ENCODE results near the gene B3GNT7. TPM values are rescaled to one million over a fixed set of nuclear protein-coding genes. Genes with fewer than 3 reads are reported as not detected.

B3GNT7 gene
- total RNA-seq, 1 experiment from 2014 or later, result 8.9 TPM

GRCh38 chr2:231355508-231356465, 39.7 kb upstream of the B3GNT7 start:
- no TSS peak for BruUV-seq (replicated peaks)
- Mint-ChIP-seq H3K27ac (ENCODE audit: unreplicated experiment) (no peak overlapping the region), H3K27me3 (ENCODE audit: unreplicated experiment) (no peaks in the 10 kb centered on the region), H3K36me3 (ENCODE audit: insufficient read depth, unreplicated experiment) (no peaks in the 10 kb centered on the region), H3K4me3 (ENCODE audit: low read depth, unreplicated experiment) (no peak overlapping the region), H3K9me3 (ENCODE audit: low read depth, unreplicated experiment) (no peaks in the 10 kb centered on the region), H3K4me1 (ENCODE audit: low read depth, unreplicated experiment) (no peaks in the 10 kb centered on the region)
- no peak for DNase-seq
- CTCF ChIA-PET, result interaction anchor here (0.7 to 0.8 kb wide), 2 partner anchors 9 to 36 kb away, joined by 4 read pairs; no protein-coding TSS in a partner anchor
- intact Hi-C loops (cut with micrococcal nuclease; ENCODE audit: unreplicated experiment), result no loop called here
- TF ChIP-seq CTCF (IDR thresholded peaks at IDR 0.05; ENCODE audit: unreplicated experiment), result no peak

DNA sequence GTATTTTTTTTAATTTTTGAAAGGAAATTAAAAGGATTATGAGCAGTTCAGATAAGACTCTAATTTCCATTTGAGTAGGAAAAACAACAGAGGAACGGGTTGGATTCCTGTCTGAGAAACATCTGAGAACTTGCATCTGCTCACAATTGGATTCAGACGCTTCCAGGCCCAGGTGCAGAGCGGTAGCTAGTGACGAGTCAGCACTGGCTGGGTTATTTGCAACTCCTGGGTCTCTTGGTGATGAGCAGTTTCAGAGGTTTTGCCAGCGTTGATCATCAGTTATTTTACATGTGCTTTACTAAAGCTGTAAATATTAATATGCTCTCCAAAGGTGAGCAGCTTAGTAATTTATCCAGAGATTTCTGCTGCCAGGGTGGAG, 39.1 kb upstream of the B3GNT7 start:
- Mint-ChIP-seq H3K27ac (ENCODE audit: unreplicated experiment) (no peak overlapping the region), H3K27me3 (ENCODE audit: unreplicated experiment) (no peaks in the 10 kb centered on the region)
- CTCF ChIA-PET, result interaction anchor here (0.8 kb wide), 1 partner anchor 37 kb away, joined by 4 read pairs; no protein-coding TSS in a partner anchor

GRCh38 chr2:231357048-231357447, 38.5 kb upstream of the B3GNT7 start:
- no peaks in the 10 kb centered on the region for H3K27me3 Mint-ChIP-seq (ENCODE audit: unreplicated experiment)

More for the DNA sequence above, 39.1 kb upstream of the B3GNT7 start:
- DNase-seq, result no peak
- TF ChIP-seq CTCF (IDR thresholded peaks at IDR 0.05; ENCODE audit: unreplicated experiment), result no peak
- Mint-ChIP-seq H3K36me3 (ENCODE audit: insufficient read depth, unreplicated experiment) (no peaks in the 10 kb centered on the region), H3K4me3 (ENCODE audit: low read depth, unreplicated experiment) (no peak overlapping the region), H3K9me3 (ENCODE audit: low read depth, unreplicated experiment) (no peaks in the 10 kb centered on the region), H3K4me1 (ENCODE audit: low read depth, unreplicated experiment) (no peaks in the 10 kb centered on the region)
- BruUV-seq (replicated peaks), result no TSS peak
- intact Hi-C loops (cut with micrococcal nuclease; ENCODE audit: unreplicated experiment), result no loop called here

DNA sequence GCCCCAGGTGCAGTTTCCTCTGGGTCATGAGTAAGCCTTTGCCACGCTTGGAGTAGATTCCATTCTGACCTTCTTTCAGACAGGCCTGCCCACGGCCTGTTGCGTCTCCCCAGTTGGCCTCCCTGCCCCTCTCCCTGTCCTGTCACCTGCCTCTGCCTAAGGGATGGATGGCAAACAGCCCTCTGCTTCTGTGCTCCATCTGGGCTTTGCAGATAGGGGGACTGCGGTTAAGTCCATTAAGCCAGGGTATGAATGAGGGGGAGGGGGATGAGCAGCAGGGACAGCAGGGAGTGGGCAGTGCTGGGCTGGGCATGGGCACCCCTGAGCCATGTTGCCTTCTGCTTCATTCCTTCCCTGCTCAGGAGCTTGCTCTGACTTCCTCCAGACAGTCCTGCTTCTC, 37.6 kb upstream of the B3GNT7 start:
- Mint-ChIP-seq H3K4me1 (ENCODE audit: low read depth, unreplicated experiment) (no peaks in the 10 kb centered on the region), H3K9me3 (ENCODE audit: low read depth, unreplicated experiment) (no peaks in the 10 kb centered on the region), H3K27ac (ENCODE audit: unreplicated experiment) (no peak overlapping the region), H3K4me3 (ENCODE audit: low read depth, unreplicated experiment) (no peak overlapping the region), H3K27me3 (ENCODE audit: unreplicated experiment) (no peaks in the 10 kb centered on the region), H3K36me3 (ENCODE audit: insufficient read depth, unreplicated experiment) (no peaks in the 10 kb centered on the region)
- TF ChIP-seq CTCF (IDR thresholded peaks at IDR 0.05; ENCODE audit: unreplicated experiment), result no peak
- CTCF ChIA-PET, result no interaction called here
- intact Hi-C loops (cut with micrococcal nuclease; ENCODE audit: unreplicated experiment), result no loop called here
- DNase-seq, result no peak
- BruUV-seq (replicated peaks), result no TSS peak

More at GRCh38 chr2:231357048-231357447, 38.5 kb upstream of the B3GNT7 start:
- intact Hi-C loops (cut with micrococcal nuclease; ENCODE audit: unreplicated experiment), result no loop called here
- no peak overlapping the region for H3K4me3 Mint-ChIP-seq (ENCODE audit: low read depth, unreplicated experiment)
- BruUV-seq (replicated peaks), result no TSS peak
- DNase-seq, result no peak
- no peaks in the 10 kb centered on the region for H3K4me1 Mint-ChIP-seq (ENCODE audit: low read depth, unreplicated experiment)
- no peaks in the 10 kb centered on the region for H3K36me3 Mint-ChIP-seq (ENCODE audit: insufficient read depth, unreplicated experiment)
- H3K27ac Mint-ChIP-seq (ENCODE audit: unreplicated experiment), result no peak overlapping the region
- CTCF ChIA-PET, result interaction anchor here (0.8 kb wide), 1 partner anchor 37 kb away, joined by 4 read pairs; no protein-coding TSS in a partner anchor
- no peaks in the 10 kb centered on the region for H3K9me3 Mint-ChIP-seq (ENCODE audit: low read depth, unreplicated experiment)
- TF ChIP-seq CTCF (IDR thresholded peaks at IDR 0.05; ENCODE audit: unreplicated experiment), result no peak
